Esophagus (tissue), 2 donors: Measurements from ENCODE around the gene KRTAP26-1. TPM values are rescaled to one million over a fixed set of nuclear protein-coding genes. Genes with fewer than 3 reads are reported as not detected.

Experiments
- H3K27ac ChIP-seq, 2 donors: one replicate each; pipeline ENCODE4 v1.5.1; 2013; ENCODE audit warnings: low read depth in 2 of 2, mild to moderate bottlenecking in 2 of 2, inconsistent platforms in 1 of 2, low read length in 1 of 2, moderate library complexity in 1 of 2
- H3K27me3 ChIP-seq, 2 donors: one replicate each; pipeline ENCODE4 v1.6.1; 2013; ENCODE audit warnings: low read length in 2 of 2, control low read depth in 1 of 2, mild to moderate bottlenecking in 1 of 2; ENCODE audit not compliant: insufficient read depth in 2 of 2, control insufficient read depth in 1 of 2
- H3K36me3 ChIP-seq, 2 donors: one replicate each; pipeline ENCODE4 v1.6.1; 2013; ENCODE audit warnings: low read length in 1 of 2; ENCODE audit not compliant: control insufficient read depth in 2 of 2, insufficient read depth in 2 of 2
- H3K4me1 ChIP-seq, 2 donors: one replicate each; pipeline ENCODE4 v1.6.1; 2013; ENCODE audit warnings: low read length in 1 of 2; ENCODE audit not compliant: control insufficient read depth in 2 of 2, insufficient read depth in 2 of 2
- H3K4me3 ChIP-seq, 2 donors: one replicate each; pipeline ENCODE4 v1.5.1; 2013; ENCODE audit warnings: low read length in 2 of 2, mild to moderate bottlenecking in 2 of 2, low read depth in 1 of 2, moderate library complexity in 1 of 2
- H3K9me3 ChIP-seq, 2 donors: one replicate each; pipeline ENCODE4 v1.6.1; 2013; ENCODE audit warnings: mild to moderate bottlenecking in 2 of 2, low read depth in 1 of 2, low read length in 1 of 2, moderate library complexity in 1 of 2; ENCODE audit not compliant: control insufficient read depth in 2 of 2, insufficient read depth in 1 of 2
- WGBS, 2 donors: extraction: QIAGEN DNeasy Blood & Tissue Kit; methylation state at CpG; one replicate each; pipeline ENCODE4 v1.1.7; 2013; 5-methylcytosine and 5-hydroxymethylcytosine counted together
- polyA plus RNA-seq, 2 donors: library from polyadenylated mRNA; stranded (reverse); fragments of 200-250 nt; gene quantifications; one replicate each; pipeline ENCODE4 v1.2.3, GENCODE V29; 2013
- donor health status: healthy with polysubstance abuse.
- donor health status: Bipolar disorder and iron deficiency.

Gene KRTAP26-1, protein sequence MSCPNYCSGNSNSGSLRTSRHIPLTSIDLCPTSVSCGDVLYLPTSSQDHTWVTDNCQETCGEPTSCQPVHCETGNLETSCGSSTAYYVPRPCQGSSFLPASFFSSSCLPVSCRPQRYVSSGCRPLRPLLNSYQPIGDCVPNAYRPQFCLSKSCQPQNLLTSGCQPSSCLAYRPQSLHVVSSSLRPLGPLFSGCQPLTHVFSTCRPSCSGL
- not detected for polyA plus RNA-seq

DNA sequence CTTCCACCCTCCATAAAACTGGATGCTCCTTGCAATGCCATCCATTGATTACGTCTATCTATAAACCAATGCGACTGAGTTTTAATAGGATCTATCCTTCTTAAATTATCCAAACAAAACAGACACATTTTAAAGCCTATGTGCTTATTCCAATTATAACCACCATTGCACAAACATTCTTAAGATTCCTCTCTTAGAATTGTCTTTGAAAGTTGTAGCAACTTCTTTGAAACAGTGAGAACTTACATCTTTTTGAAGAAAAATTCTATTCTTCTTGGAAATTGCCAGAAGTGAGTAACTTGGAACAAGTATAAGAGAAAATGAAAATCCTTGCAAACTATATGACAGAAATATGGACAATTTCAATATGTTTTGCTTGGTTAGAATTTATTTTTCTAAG is at the start of gene KRTAP26-1:
KRTAP26-1 (minus strand) TSS at position 101 of the 400 bp plus-strand sequence. CDS start 280 bp downstream, outside the sequence.
- Histone ChIP-seq H3K4me1 (no peaks in the 10 kb centered on the region), H3K27ac (no peak within 1 kb of the TSS), H3K9me3 (peaks cover 0 to 2% of the 10 kb centered on the region in 2 donors), H3K4me3 (no peak within 1 kb of the TSS), H3K36me3 (no peaks in the 10 kb centered on the region), H3K27me3 (no peaks in the 10 kb centered on the region)
- WGBS, 2 donors, result 80 to 90% methylated on average over 2 of the region's 2 CpGs

GRCh38 chr21:30355906-30356305 is 35.8 kb upstream of the KRTAP26-1 start:
- H3K9me3 ChIP-seq, result no peaks in the 10 kb centered on the region

DNA sequence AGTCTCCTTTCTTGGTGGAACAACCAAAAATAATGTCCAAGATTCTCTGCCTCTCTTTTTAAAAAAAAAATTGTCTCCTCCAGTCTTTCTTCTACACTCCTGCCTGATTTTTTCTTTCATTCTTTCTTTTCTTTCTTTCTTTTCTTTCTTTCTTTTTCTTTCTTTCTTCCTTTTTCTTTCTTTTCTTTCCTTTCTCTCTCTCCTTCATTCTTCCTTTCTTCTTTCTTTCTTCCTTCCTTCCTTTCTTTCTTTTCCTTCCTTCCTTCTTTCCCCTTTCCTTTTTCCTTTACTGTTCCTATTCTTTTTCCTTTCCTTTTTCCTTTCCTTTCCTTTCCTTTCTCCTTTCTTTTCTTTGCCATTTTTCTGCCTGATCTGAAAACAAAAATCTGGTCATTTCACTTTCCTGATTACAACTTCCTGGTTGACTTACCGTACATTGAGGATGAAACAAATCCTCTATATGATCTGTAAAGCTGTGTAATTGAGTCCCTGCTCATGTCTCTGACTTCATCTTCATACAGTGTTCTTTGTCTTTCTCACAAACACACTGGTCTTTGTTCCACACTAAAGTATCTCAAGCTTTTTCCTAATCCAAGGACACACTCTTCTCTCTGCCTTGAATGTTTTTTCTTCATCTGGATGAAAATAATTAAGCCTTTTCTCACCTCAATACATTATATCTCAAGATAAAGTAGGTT is 34.3 kb upstream of the KRTAP26-1 start:
- H3K4me1 ChIP-seq, result no peaks in the 10 kb centered on the region
- H3K36me3 ChIP-seq, result no peaks in the 10 kb centered on the region
- no peaks in the 10 kb centered on the region for H3K27me3 ChIP-seq
- 63 to 80% methylated on average over 1 of the region's 1 CpG for WGBS, 2 donors
- no peak overlapping the region for H3K27ac ChIP-seq
- H3K9me3 ChIP-seq, result no peaks in the 10 kb centered on the region
- no peak overlapping the region for H3K4me3 ChIP-seq

More at GRCh38 chr21:30355906-30356305, 35.8 kb upstream of the KRTAP26-1 start:
- Histone ChIP-seq H3K4me1 (no peaks in the 10 kb centered on the region), H3K27me3 (no peaks in the 10 kb centered on the region), H3K27ac (no peak overlapping the region), H3K4me3 (no peak overlapping the region), H3K36me3 (no peaks in the 10 kb centered on the region)
- WGBS, 2 donors, result 40 to 46% methylated on average over 3 of the region's 3 CpGs

GRCh38 chr21:30351534-30351933 is 31.4 kb upstream of the KRTAP26-1 start:
- Histone ChIP-seq H3K27me3 (no peaks in the 10 kb centered on the region), H3K36me3 (no peaks in the 10 kb centered on the region), H3K4me1 (no peaks in the 10 kb centered on the region), H3K27ac (no peak overlapping the region), H3K9me3 (no peaks in the 10 kb centered on the region), H3K4me3 (no peak overlapping the region)
- WGBS, 2 donors, result 93 to 94% methylated on average over 1 of the region's 1 CpG

DNA sequence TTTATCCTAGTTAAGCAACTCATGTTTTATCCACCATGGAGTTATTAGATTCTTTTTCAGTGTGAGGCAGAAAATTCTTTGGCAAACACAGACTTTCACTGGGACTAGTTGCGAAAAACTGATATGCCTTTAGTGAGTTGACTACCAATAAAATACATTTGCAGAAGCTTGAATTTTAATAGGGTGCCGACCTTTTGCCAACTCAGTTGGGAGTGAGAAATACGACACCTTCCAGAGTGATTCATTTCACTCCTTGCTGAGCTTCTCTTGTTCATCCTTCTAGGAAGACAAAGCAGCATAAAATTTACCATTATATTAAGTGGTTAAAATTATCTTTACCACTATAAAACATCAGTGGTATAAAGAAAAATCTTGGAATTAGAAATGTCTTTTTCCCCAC is 29.5 kb upstream of the KRTAP26-1 start:
- no peaks in the 10 kb centered on the region for H3K9me3 ChIP-seq
- no peaks in the 10 kb centered on the region for H3K27me3 ChIP-seq
- WGBS, 2 donors, result 36 to 38% methylated on average over 3 of the region's 3 CpGs
- H3K36me3 ChIP-seq, result no peaks in the 10 kb centered on the region
- no peak overlapping the region for H3K4me3 ChIP-seq
- H3K27ac ChIP-seq, result no peak overlapping the region
- no peaks in the 10 kb centered on the region for H3K4me1 ChIP-seq

DNA sequence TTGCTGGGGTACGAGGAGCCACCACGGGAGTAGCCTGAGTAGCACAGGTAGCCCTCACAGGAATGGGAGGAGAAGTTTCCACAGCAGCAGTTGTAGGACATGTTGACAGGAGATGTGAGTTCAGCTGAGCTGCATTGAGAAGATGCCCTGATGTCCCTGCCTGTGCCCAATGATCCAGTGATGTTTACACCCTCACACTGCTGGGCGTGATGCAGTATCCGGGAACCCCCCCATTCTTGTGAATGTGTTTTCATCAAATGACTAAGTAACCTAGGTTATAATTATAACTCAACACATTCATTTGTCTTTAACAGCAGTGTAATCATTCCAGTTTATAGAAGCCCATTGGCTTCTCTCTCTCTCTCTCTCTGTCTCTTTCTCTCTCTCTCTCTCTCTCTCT is 28.4 kb upstream of the KRTAP26-1 start, which contains the start of gene KRTAP23-1:
KRTAP23-1 (minus strand) TSS at position 101 of the 400 bp plus-strand sequence; CDS start at position 101, 0 bp downstream.
- H3K9me3 ChIP-seq, result peaks cover 0 to 3% of the 10 kb centered on the region in 2 donors
- H3K4me1 ChIP-seq, result no peaks in the 10 kb centered on the region
- no peak within 1 kb of the TSS for H3K27ac ChIP-seq
- 85% methylated on average over 4 of the region's 4 CpGs for WGBS, 2 donors
- peaks cover 0 to 2% of the 10 kb centered on the region in 2 donors for H3K27me3 ChIP-seq
- no peak within 1 kb of the TSS for H3K4me3 ChIP-seq
- no peaks in the 10 kb centered on the region for H3K36me3 ChIP-seq

DNA sequence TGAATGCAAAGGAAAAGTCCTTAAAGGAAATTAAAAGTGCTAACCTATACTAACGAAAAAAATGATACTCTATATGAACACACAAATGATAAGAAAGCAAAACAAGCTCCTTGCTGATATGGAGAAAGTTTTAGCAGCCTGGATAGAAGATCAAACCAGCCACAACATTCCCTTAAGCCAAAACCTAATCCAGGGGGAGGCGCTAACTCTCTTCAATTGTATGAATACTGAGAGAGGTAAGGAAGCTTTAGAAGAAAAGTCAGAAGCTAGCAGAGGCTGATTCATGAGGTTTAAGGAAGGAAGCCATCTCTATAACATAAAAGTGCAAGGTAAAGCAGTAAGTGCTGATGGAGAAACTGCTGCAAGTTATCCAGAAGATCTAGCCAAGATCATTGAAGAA is 24.9 kb upstream of the KRTAP26-1 start:
- no peaks in the 10 kb centered on the region for H3K4me1 ChIP-seq
- no peak overlapping the region for H3K4me3 ChIP-seq
- WGBS, 2 donors, result 67 to 76% methylated on average over 2 of the region's 2 CpGs
- H3K27me3 ChIP-seq, result peaks cover 0 to 2% of the 10 kb centered on the region in 2 donors
- peaks cover 0 to 3% of the 10 kb centered on the region in 2 donors for H3K9me3 ChIP-seq
- no peak overlapping the region for H3K27ac ChIP-seq
- H3K36me3 ChIP-seq, result no peaks in the 10 kb centered on the region

- 88 to 89% methylated on average over 2 of the region's 2 CpGs for WGBS, 2 donors
- no peak overlapping the region for H3K27ac ChIP-seq
- H3K9me3 ChIP-seq, result peaks cover 0 to 3% of the 10 kb centered on the region in 2 donors
- H3K27me3 ChIP-seq, result peaks cover 0 to 2% of the 10 kb centered on the region in 2 donors
- H3K36me3 ChIP-seq, result no peaks in the 10 kb centered on the region
- H3K4me3 ChIP-seq, result no peak overlapping the region
- no peaks in the 10 kb centered on the region for H3K4me1 ChIP-seq
Observed at GRCh38 chr21:30340714-30341573, 20.8 kb upstream of the KRTAP26-1 start.

DNA sequence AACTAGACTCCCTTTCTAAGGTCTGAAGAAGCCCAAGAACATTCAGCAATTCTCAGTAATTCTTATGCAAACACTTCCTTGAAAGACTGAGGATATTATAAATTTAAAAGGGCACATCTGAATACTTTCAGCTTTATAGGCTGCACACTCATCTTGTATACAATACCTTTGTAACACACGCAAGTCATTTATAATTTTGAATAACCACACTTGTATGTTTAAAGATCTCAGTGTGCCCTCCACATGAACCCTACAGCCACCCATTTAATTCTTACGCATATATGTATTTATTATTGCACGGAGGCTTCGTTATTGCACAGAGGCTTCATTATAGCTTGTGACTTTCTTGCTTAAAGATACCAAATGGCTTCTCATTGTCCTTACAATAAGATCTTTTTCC is 18.6 kb upstream of the KRTAP26-1 start:
- no peaks in the 10 kb centered on the region for H3K4me1 ChIP-seq
- H3K36me3 ChIP-seq, result no peaks in the 10 kb centered on the region
- WGBS, 2 donors, result 65 to 69% methylated on average over 4 of the region's 4 CpGs
- H3K27ac ChIP-seq, result no peak overlapping the region
- H3K27me3 ChIP-seq, result no peaks in the 10 kb centered on the region
- H3K9me3 ChIP-seq, result no peaks in the 10 kb centered on the region
- no peak overlapping the region for H3K4me3 ChIP-seq
